ELR (cell line): ENCODE data around the gene ATP6V1B1.
"Not testable (repeated sequence)": the region's sequence is repeated elsewhere in the genome, so short reads cannot be mapped to it uniquely, and the experiment has no call there.

Experiments
- DNase-seq: peaks from one replicate; pipeline ENCODE4 v3.0.0-alpha.2; 2015; ENCODE audit warnings: low read depth

The ATP6V1B1 gene

DNA sequence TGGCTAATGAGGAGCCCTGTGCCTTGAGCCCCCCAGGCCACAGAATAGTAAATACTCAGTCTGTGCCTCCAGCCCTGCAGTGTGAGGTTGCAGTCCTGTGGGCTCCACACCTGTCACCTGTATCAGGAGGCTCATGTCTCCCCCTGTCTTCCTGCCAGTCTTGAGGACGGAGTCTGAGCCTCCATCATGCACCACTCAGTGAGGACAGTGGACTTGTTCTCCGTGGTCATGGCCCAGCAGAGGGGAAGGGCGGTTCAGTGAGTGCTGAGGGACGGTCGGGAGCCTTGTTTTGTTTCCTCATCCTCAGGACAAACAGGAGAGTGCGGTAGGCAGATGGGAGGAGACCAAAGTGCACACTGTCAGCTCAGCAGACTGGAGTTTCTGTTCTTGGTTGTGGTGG lies 76.1 kb downstream of the ATP6V1B1 start:
- not testable (repeated sequence) for DNase-seq
